GM12872 (cell line): ENCODE measurements around the gene RMP24.

Experiments used
- CTCF ChIP-seq: IDR thresholded peaks from 3 replicates; pipeline ENCODE4 v1.5.1; 2011; ENCODE audit warnings: low read depth, mild to moderate bottlenecking, low read length, moderate library complexity; ENCODE audit not compliant: insufficient read depth

The RMP24 gene

GRCh38 chr18:35972197-35973000 lies at the start of gene RMP24:
RMP24 (plus strand) TSS chr18:35972679.
- no peak for TF ChIP-seq CTCF

- TF ChIP-seq CTCF: no peak
These were observed 48.4 kb upstream of the RMP24 start for GRCh38 chr18:35923939-35924684.

- TF ChIP-seq CTCF: no peak
These were observed 45.6 kb upstream of the RMP24 start for GRCh38 chr18:35926884-35927283.

- no peak for TF ChIP-seq CTCF
These were observed 45.0 kb upstream of the RMP24 start for GRCh38 chr18:35927430-35927829.

GRCh38 chr18:35933982-35934381 lies 38.5 kb upstream of the RMP24 start:
- no peak for TF ChIP-seq CTCF

GRCh38 chr18:35934891-35935290 lies 37.6 kb upstream of the RMP24 start:
- TF ChIP-seq CTCF: no peak

GRCh38 chr18:35935805-35936204 lies 36.7 kb upstream of the RMP24 start:
- no peak for TF ChIP-seq CTCF
